Measurements from ENCODE around the gene ZFP62. TPM values are rescaled to one million over a fixed set of nuclear protein-coding genes. Genes with fewer than 3 reads are reported as not detected.
"Not testable (repeated sequence)": the region's sequence is repeated elsewhere in the genome, so short reads cannot be mapped to it uniquely, and the experiment has no call there.

The ZFP62 gene
- polyA plus RNA-seq, 1 experiment = 18.0 TPM

GRCh38 chr5:180831139-180832093, 29.7 kb downstream of the ZFP62 start:
- ChIA-PET CTCF (interaction anchor here (0.6 to 2.4 kb wide), 8 partner anchors 10 to 356 kb away, joined by 3 to 9 read pairs (median 4); no protein-coding TSS in a partner anchor), POLR2A (interaction anchor here (0.6 to 2.7 kb wide), 17 partner anchors 9 to 1267 kb away, joined by 3 to 18 read pairs (median 4); partner anchors contain the start of genes MGAT1 and ZFP62)
- Histone ChIP-seq H3K4me3 (ENCODE audit: low read depth, low read length) (peak overlapping the region; percentile 73), H3K27me3 (ENCODE audit: control insufficient read depth, insufficient read depth, low read length) (no peaks in the 10 kb centered on the region), H3K9me3 (ENCODE audit: control insufficient read depth, insufficient read depth, low read length) (peaks cover 14% of the 10 kb centered on the region), H3K27ac (ENCODE audit: low read depth, low read length) (peak overlapping the region; percentile 94)
- TF ChIP-seq, protein P1, sequence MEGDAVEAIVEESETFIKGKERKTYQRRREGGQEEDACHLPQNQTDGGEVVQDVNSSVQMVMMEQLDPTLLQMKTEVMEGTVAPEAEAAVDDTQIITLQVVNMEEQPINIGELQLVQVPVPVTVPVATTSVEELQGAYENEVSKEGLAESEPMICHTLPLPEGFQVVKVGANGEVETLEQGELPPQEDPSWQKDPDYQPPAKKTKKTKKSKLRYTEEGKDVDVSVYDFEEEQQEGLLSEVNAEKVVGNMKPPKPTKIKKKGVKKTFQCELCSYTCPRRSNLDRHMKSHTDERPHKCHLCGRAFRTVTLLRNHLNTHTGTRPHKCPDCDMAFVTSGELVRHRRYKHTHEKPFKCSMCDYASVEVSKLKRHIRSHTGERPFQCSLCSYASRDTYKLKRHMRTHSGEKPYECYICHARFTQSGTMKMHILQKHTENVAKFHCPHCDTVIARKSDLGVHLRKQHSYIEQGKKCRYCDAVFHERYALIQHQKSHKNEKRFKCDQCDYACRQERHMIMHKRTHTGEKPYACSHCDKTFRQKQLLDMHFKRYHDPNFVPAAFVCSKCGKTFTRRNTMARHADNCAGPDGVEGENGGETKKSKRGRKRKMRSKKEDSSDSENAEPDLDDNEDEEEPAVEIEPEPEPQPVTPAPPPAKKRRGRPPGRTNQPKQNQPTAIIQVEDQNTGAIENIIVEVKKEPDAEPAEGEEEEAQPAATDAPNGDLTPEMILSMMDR (IDR thresholded peaks at IDR 0.05; ENCODE audit: low read depth, low read length) = peak; percentile 7; the same call in 1 of the 2 replicates
- DNase-seq (ENCODE audit: low read depth, low spot score) = peak; percentile 20

GRCh38 chr5:180830253-180831138, 30.6 kb downstream of the ZFP62 start:
- ChIA-PET POLR2A (interaction anchor here (0.6 to 2.7 kb wide), 12 partner anchors 9 to 1266 kb away, joined by 3 to 18 read pairs (median 5); partner anchors contain the start of genes MGAT1 and ZFP62), CTCF (interaction anchor here (1.0 to 2.4 kb wide), 6 partner anchors 9 to 46 kb away, joined by 3 to 9 read pairs (median 4); no protein-coding TSS in a partner anchor)
- H3K27me3 ChIP-seq (ENCODE audit: control insufficient read depth, insufficient read depth, low read length) = no peaks in the 10 kb centered on the region
- peaks cover 14% of the 10 kb centered on the region for H3K9me3 ChIP-seq (ENCODE audit: control insufficient read depth, insufficient read depth, low read length)
- DNase-seq (ENCODE audit: low read depth, low spot score) = no peak
- peak overlapping the region; percentile 73 for H3K4me3 ChIP-seq (ENCODE audit: low read depth, low read length)
- TF ChIP-seq, protein P1 (IDR thresholded peaks at IDR 0.05; ENCODE audit: low read depth, low read length) = no peak
- H3K27ac ChIP-seq (ENCODE audit: low read depth, low read length) = peak overlapping the region; percentile 94

- CTCF ChIA-PET = interaction anchor here (1.3 to 2.4 kb wide), 2 partner anchors 30 to 39 kb away, joined by 3 to 9 read pairs; no protein-coding TSS in a partner anchor
- Histone ChIP-seq H3K27me3 (ENCODE audit: control insufficient read depth, insufficient read depth, low read length) (no peaks in the 10 kb centered on the region), H3K27ac (ENCODE audit: low read depth, low read length) (no peak overlapping the region), H3K9me3 (ENCODE audit: control insufficient read depth, insufficient read depth, low read length) (peaks cover 14% of the 10 kb centered on the region), H3K4me3 (ENCODE audit: low read depth, low read length) (no peak overlapping the region)
- POLR2A ChIA-PET = interaction anchor here (2.7 kb wide), 1 partner anchor 44 kb away, joined by 18 read pairs; no protein-coding TSS in a partner anchor
- DNase-seq (ENCODE audit: low read depth, low spot score) = no peak
- TF ChIP-seq, protein P1 (IDR thresholded peaks at IDR 0.05; ENCODE audit: low read depth, low read length) = no peak
Observed at GRCh38 chr5:180829726-180830125, 31.4 kb downstream of the ZFP62 start.

DNA sequence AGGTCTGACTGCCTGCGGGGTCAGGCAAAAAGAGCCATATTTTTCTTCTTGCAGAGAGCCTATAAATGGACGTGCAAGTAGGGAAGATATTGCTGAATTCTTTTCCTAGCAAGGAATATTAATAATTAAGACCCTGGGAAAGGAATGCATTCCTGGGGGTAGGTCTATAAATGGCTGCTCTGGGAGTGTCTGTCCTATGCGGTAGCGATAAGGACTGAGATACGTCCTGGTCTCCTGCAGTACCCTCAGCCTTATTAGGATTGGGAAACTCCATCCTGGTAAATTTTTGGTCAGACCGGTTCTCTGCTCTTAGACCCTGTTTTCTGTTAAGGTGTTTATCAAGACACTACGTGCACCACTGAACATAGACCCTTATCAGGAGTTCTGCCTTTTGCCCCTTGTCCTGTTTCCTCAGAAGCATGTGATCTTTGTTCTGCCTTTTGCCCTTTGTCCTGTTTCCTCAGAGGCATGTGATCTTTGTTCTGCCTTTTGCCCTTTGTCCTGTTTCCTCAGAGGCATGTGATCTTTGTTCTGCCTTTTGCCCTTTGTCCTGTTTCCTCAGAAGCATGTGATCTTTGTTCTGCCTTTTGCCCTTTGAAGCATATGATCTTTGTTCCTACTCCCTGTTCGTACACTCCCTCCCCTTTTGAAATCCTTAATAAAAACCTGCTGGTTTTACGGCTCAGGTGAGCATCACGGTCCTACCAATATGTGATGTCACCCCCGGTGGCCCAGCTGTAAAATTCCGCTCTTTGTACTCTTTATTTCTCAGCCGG, 32.1 kb downstream of the ZFP62 start:
- H3K4me3 ChIP-seq (ENCODE audit: low read depth, low read length); POLR2A ChIA-PET; H3K27ac ChIP-seq (ENCODE audit: low read depth, low read length); H3K27me3 ChIP-seq (ENCODE audit: control insufficient read depth, insufficient read depth, low read length); DNase-seq (ENCODE audit: low read depth, low spot score): not testable (repeated sequence)
- H3K9me3 ChIP-seq (ENCODE audit: control insufficient read depth, insufficient read depth, low read length) = peaks cover 14% of the 10 kb centered on the region
- CTCF ChIA-PET = interaction anchor here (2.4 kb wide), 1 partner anchor 40 kb away, joined by 9 read pairs; no protein-coding TSS in a partner anchor

DNA sequence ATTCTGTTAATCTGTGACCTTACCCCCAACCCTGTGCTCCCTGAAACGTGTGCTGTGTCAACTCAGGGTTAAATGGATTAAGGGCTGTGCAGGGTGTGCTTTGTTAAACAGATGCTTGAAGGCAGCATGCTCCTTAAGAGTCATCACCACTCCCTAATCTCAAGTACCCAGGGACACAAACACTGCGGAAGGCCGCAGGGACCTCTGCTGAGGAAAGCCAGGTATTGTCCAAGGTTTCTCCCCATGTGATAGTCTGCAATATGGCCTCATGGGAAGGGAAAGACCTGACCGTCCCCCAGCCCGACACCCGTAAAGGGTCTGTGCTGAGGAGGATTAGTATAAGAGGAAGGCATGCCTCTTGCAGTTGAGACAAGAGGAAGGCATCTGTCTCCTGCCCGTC, 33.7 kb downstream of the ZFP62 start:
- H3K4me3 ChIP-seq (ENCODE audit: low read depth, low read length); H3K27ac ChIP-seq (ENCODE audit: low read depth, low read length); H3K27me3 ChIP-seq (ENCODE audit: control insufficient read depth, insufficient read depth, low read length); POLR2A ChIA-PET; DNase-seq (ENCODE audit: low read depth, low spot score): not testable (repeated sequence)
- CTCF ChIA-PET = interaction anchor here (1.9 kb wide), 1 partner anchor 16 kb away, joined by 4 read pairs; no protein-coding TSS in a partner anchor
- H3K9me3 ChIP-seq (ENCODE audit: control insufficient read depth, insufficient read depth, low read length) = peaks cover 14% of the 10 kb centered on the region
